Lung (tissue), 12 donors: ENCODE data around the gene ZP2. TPM values are rescaled to one million over a fixed set of nuclear protein-coding genes. Genes with fewer than 3 reads are reported as not detected.

Experiments used
- ATAC-seq: fragments of 200-7000 bp; cut with Tn5 transposase; one replicate; pipeline ENCODE4 v1.9.1; 2020; ENCODE audit warnings: moderate number of reproducible peaks; ENCODE audit not compliant: insufficient read depth, low FRiP score
- DNase-seq, 3 donors: peaks; one replicate each; pipeline ENCODE4 v3.0.0-alpha.2; 2013 to 2017
- H3K27ac ChIP-seq, 2 donors: one replicate each; pipeline ENCODE4 v1.5.1; 2013; ENCODE audit warnings: mild to moderate bottlenecking in 2 of 2, moderate library complexity in 2 of 2, control low read depth in 1 of 2, inconsistent platforms in 1 of 2, low read depth in 1 of 2, low read length in 1 of 2
- H3K27me3 ChIP-seq, 3 donors: one replicate each; pipeline ENCODE4 v1.5.1; 2013; ENCODE audit warnings: low read length in 2 of 3; ENCODE audit not compliant: control insufficient read depth in 3 of 3, insufficient read depth in 3 of 3
- H3K36me3 ChIP-seq, 4 donors: one replicate each; pipeline ENCODE4 v1.5.1; 2013; ENCODE audit warnings: low read length in 4 of 4, mild to moderate bottlenecking in 1 of 4, moderate library complexity in 1 of 4; ENCODE audit not compliant: control insufficient read depth in 4 of 4, insufficient read depth in 4 of 4
- H3K4me1 ChIP-seq, 5 donors: one replicate each; pipeline ENCODE4 v1.5.1; 2013; ENCODE audit warnings: low read length in 5 of 5, mild to moderate bottlenecking in 2 of 5, moderate library complexity in 1 of 5; ENCODE audit not compliant: control insufficient read depth in 5 of 5, insufficient read depth in 5 of 5
- H3K4me3 ChIP-seq: one replicate; pipeline ENCODE4 v1.5.1; 2013; ENCODE audit warnings: mild to moderate bottlenecking, control low read depth, moderate library complexity
- H3K9ac ChIP-seq, 2 donors: one replicate each; pipeline ENCODE4 v1.5.1; 2013; ENCODE audit warnings: low read length in 2 of 2, control low read depth in 1 of 2; ENCODE audit not compliant: insufficient read depth in 1 of 2
- H3K9me3 ChIP-seq, 4 donors: one replicate each; pipeline ENCODE4 v1.5.1; 2013; ENCODE audit warnings: low read length in 3 of 4, mild to moderate bottlenecking in 1 of 4, moderate library complexity in 1 of 4; ENCODE audit not compliant: control insufficient read depth in 4 of 4, insufficient read depth in 3 of 4
- CTCF ChIP-seq: IDR thresholded peaks from 2 replicates; pipeline ENCODE4 v1.5.1; 2012; ENCODE audit warnings: mild to moderate bottlenecking; ENCODE audit errors: control extremely low read depth, extremely low read depth
- WGBS, 2 donors: extraction: QIAGEN DNeasy Blood & Tissue Kit; methylation state at CpG; one replicate each; pipeline ENCODE4 v1.1.7; 2013; 5-methylcytosine and 5-hydroxymethylcytosine counted together
- polyA plus RNA-seq, 2 donors: library from polyadenylated mRNA; stranded (reverse); fragments of 200-250 nt; gene quantifications; one replicate each; pipeline ENCODE4 v1.2.1, GENCODE V29; 2013
- total RNA-seq, 2 donors: library from RNA; depleted of rRNA in 1 of 2; stranded (reverse); fragments of >200 nt in 1 of 2; gene quantifications; one replicate each; pipeline ENCODE4 v1.2.1, GENCODE V29; 2014 to 2021
- donor health status: control.
- donor health status: control.
- donor health status: Bipolar disorder and iron deficiency.
- donor health status: healthy.
- donor health status: DM: yes; HTN: yes; CAD: no.

The ZP2 gene
- total and polyA plus RNA-seq, 4 donors, result 0.17 TPM; not detected in 3

GRCh38 chr16:21167360-21167759 lies 44.0 kb downstream of the ZP2 start:
- peaks cover 0 to 29% (median 19%) of the 10 kb centered on the region in 4 donors for H3K36me3 ChIP-seq
- no peak for ATAC-seq
- H3K9ac ChIP-seq, result no peak overlapping the region
- no peak for DNase-seq
- H3K4me1 ChIP-seq, result peaks cover 0 to 11% (median 8%) of the 10 kb centered on the region in 5 donors
- no peak overlapping the region for H3K4me3 ChIP-seq
- 92 to 96% methylated on average over 9 of the region's 9 CpGs for WGBS, 2 donors
- no peak for TF ChIP-seq CTCF
- no peaks in the 10 kb centered on the region for H3K27me3 ChIP-seq
- H3K9me3 ChIP-seq, result no peaks in the 10 kb centered on the region
- no peak overlapping the region for H3K27ac ChIP-seq

GRCh38 chr16:21166561-21166961 lies 44.8 kb downstream of the ZP2 start:
- DNase-seq (no peak), ATAC-seq (no peak)
- Histone ChIP-seq H3K27me3 (no peaks in the 10 kb centered on the region), H3K27ac (no peak overlapping the region), H3K9me3 (no peaks in the 10 kb centered on the region), H3K4me3 (no peak overlapping the region), H3K4me1 (peaks cover 0 to 13% (median 8%) of the 10 kb centered on the region in 5 donors), H3K36me3 (peaks cover 0 to 29% (median 18%) of the 10 kb centered on the region in 4 donors), H3K9ac (no peak overlapping the region)
- 93 to 95% methylated on average over 9 of the region's 9 CpGs for WGBS, 2 donors
- no peak for TF ChIP-seq CTCF

GRCh38 chr16:21164521-21165168 lies 46.7 kb downstream of the ZP2 start:
- TF ChIP-seq CTCF, result no peak
- Histone ChIP-seq H3K36me3 (peaks cover 0 to 18% (median 6%) of the 10 kb centered on the region in 4 donors), H3K27me3 (no peaks in the 10 kb centered on the region), H3K27ac (peak overlapping the region in 1 of 2 donors; percentile 76), H3K4me3 (no peak overlapping the region), H3K9ac (no peak overlapping the region), H3K9me3 (no peaks in the 10 kb centered on the region), H3K4me1 (peaks cover 0 to 26% (median 9%) of the 10 kb centered on the region in 5 donors)
- ATAC-seq (no peak), DNase-seq (no peak)
- WGBS, 2 donors, result 81 to 91% methylated on average over 7 of the region's 7 CpGs
